Gastrocnemius medialis (tissue), 4 donors: Measurements from ENCODE around the gene C12orf56.

Experiments
- POLR2A ChIP-seq, 2 donors: fragments of 450-650 bp; IDR thresholded peaks; one replicate each; pipeline ENCODE4 v1.6.1; 2017; ENCODE audit warnings: antibody characterized with exemption in 2 of 2, mild to moderate bottlenecking in 2 of 2, moderate library complexity in 2 of 2
- TF ChIP-seq, protein P1 (sequence below), 5 experiments: fragments of 450-650 bp in 3 of 5; fragments of 200-600 bp in 2 of 5; sonication (generic) in 2 of 5; IDR thresholded peaks in 4 of 5; conservative IDR thresholded peaks in 1 of 5; 1 replicate in 4 of 5; 2 replicates in 1 of 5; pipeline ENCODE4 v1.5.1; 2016 to 2019; ENCODE audit warnings: antibody characterized with exemption in 5 of 5, mild to moderate bottlenecking in 3 of 5, moderate library complexity in 3 of 5

DNA sequence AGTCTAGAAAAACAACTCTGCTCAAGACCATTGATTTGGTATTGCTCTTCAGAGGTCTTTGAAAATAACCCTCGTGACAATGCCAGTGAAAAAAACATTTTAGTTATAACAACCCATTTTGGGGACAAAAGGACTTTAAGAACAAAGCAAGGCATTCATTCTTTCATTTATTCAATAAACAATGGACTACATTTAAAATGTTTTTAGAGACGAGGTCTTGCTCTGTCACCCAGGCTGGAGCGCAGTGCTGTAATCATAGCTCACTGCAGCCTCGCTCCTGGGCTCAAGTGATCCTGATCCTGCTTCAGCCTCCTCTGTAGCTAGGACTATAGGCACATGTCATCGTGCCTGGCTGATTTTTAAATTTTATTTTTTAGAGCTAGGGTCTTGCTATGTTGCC, 160.8 kb downstream of the C12orf56 start:
- no peak for TF ChIP-seq POLR2A (IDR thresholded peaks at IDR 0.05)
- TF ChIP-seq, protein P1, sequence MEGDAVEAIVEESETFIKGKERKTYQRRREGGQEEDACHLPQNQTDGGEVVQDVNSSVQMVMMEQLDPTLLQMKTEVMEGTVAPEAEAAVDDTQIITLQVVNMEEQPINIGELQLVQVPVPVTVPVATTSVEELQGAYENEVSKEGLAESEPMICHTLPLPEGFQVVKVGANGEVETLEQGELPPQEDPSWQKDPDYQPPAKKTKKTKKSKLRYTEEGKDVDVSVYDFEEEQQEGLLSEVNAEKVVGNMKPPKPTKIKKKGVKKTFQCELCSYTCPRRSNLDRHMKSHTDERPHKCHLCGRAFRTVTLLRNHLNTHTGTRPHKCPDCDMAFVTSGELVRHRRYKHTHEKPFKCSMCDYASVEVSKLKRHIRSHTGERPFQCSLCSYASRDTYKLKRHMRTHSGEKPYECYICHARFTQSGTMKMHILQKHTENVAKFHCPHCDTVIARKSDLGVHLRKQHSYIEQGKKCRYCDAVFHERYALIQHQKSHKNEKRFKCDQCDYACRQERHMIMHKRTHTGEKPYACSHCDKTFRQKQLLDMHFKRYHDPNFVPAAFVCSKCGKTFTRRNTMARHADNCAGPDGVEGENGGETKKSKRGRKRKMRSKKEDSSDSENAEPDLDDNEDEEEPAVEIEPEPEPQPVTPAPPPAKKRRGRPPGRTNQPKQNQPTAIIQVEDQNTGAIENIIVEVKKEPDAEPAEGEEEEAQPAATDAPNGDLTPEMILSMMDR (IDR thresholded peaks at IDR 0.05 in 4 of 5, conservative IDR thresholded peaks at IDR 0.05 in 1 of 5), result no peak
